ENCODE results near the gene ARHGAP12.
A peak's percentile ranks its signal among the peaks of the same experiment; 100 is the strongest.
"Not testable (repeated sequence)": the region's sequence is repeated elsewhere in the genome, so short reads cannot be mapped to it uniquely, and the experiment has no call there.

ARHGAP12 gene

GRCh38 chr10:31773749-31774298 is 154.8 kb downstream of the ARHGAP12 start:
- H3K9ac ChIP-seq (ENCODE audit: low read depth, low read length), result no peak overlapping the region
- H3K4me1 ChIP-seq (ENCODE audit: insufficient read depth, low read length), result peaks cover 9% of the 10 kb centered on the region

DNA sequence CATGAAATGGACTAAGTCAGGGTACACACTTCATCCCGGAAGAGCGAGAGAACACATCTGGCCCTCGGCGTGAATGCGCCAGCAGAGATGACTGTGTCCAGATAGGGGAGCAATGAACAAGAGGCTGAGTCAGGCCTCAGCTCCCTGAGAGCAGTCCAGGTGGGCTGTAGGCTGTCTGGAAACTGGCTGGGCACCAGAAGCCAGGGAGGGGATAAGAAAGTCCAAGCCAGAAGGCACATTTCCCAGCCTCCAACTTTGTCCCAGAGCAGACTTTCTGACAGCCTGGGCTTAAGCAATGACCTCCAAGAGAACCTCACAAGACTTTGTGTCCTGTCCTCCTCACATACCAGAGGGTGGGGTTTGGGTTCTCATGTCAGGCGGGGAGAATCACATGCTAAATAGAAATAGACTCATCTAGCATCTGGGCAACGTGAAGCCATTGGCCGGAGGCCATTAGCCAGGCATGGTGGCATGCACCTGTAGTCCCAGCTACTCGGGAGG is 157.2 kb downstream of the ARHGAP12 start:
- Histone ChIP-seq H3K9me3 (ENCODE audit: insufficient read depth, low read depth, low read length) (peaks cover 6% of the 10 kb centered on the region; the same call in 1 of the 2 replicates), H3K27ac (ENCODE audit: low read length) (no peak overlapping the region), H3K36me3 (ENCODE audit: insufficient read depth, low read depth, low read length) (no peaks in the 10 kb centered on the region), H3K4me3 (ENCODE audit: low read length) (no peak overlapping the region), H3K27me3 (ENCODE audit: insufficient read depth, low read length) (no peaks in the 10 kb centered on the region), H3K4me1 (ENCODE audit: insufficient read depth, low read length) (peaks cover 9% of the 10 kb centered on the region), H3K9ac (ENCODE audit: low read depth, low read length) (no peak overlapping the region)

More at GRCh38 chr10:31773749-31774298, 154.8 kb downstream of the ARHGAP12 start:
- Histone ChIP-seq H3K27me3 (ENCODE audit: insufficient read depth, low read length) (no peaks in the 10 kb centered on the region), H3K9me3 (ENCODE audit: insufficient read depth, low read depth, low read length) (peaks cover 7% of the 10 kb centered on the region; the same call in 1 of the 2 replicates), H3K36me3 (ENCODE audit: insufficient read depth, low read depth, low read length) (no peaks in the 10 kb centered on the region), H3K4me3 (ENCODE audit: low read length) (no peak overlapping the region), H3K27ac (ENCODE audit: low read length) (no peak overlapping the region)

- H3K36me3 ChIP-seq (ENCODE audit: insufficient read depth, low read depth, low read length), result no peaks in the 10 kb centered on the region
- H3K27ac ChIP-seq (ENCODE audit: low read length), result no peak overlapping the region
- peaks cover 9% of the 10 kb centered on the region for H3K4me1 ChIP-seq (ENCODE audit: insufficient read depth, low read length)
- no peak overlapping the region for H3K9ac ChIP-seq (ENCODE audit: low read depth, low read length)
- H3K9me3 ChIP-seq (ENCODE audit: insufficient read depth, low read depth, low read length), result no peaks in the 10 kb centered on the region
- H3K4me3 ChIP-seq (ENCODE audit: low read length), result no peak overlapping the region
- H3K27me3 ChIP-seq (ENCODE audit: insufficient read depth, low read length), result no peaks in the 10 kb centered on the region
Measured at GRCh38 chr10:31770307-31770902, 158.2 kb downstream of the ARHGAP12 start.

GRCh38 chr10:31769564-31769963 is 159.1 kb downstream of the ARHGAP12 start:
- H3K27ac ChIP-seq (ENCODE audit: low read length), result no peak overlapping the region
- no peak overlapping the region for H3K9ac ChIP-seq (ENCODE audit: low read depth, low read length)
- H3K9me3 ChIP-seq (ENCODE audit: insufficient read depth, low read depth, low read length), result no peaks in the 10 kb centered on the region
- no peaks in the 10 kb centered on the region for H3K27me3 ChIP-seq (ENCODE audit: insufficient read depth, low read length)
- peaks cover 3% of the 10 kb centered on the region; the same call in 1 of the 2 replicates for H3K4me1 ChIP-seq (ENCODE audit: insufficient read depth, low read length)
- H3K4me3 ChIP-seq (ENCODE audit: low read length), result no peak overlapping the region
- H3K36me3 ChIP-seq (ENCODE audit: insufficient read depth, low read depth, low read length), result no peaks in the 10 kb centered on the region

- H3K9ac ChIP-seq (ENCODE audit: low read depth, low read length); H3K4me3 ChIP-seq (ENCODE audit: low read length); H3K4me1 ChIP-seq (ENCODE audit: insufficient read depth, low read length); H3K9me3 ChIP-seq (ENCODE audit: insufficient read depth, low read depth, low read length); H3K27ac ChIP-seq (ENCODE audit: low read length); H3K36me3 ChIP-seq (ENCODE audit: insufficient read depth, low read depth, low read length); H3K27me3 ChIP-seq (ENCODE audit: insufficient read depth, low read length): not testable (repeated sequence)
Measured at GRCh38 chr10:31768935-31769334, 159.7 kb downstream of the ARHGAP12 start.

- no peaks in the 10 kb centered on the region for H3K27me3 ChIP-seq (ENCODE audit: insufficient read depth, low read length)
- no peaks in the 10 kb centered on the region for H3K36me3 ChIP-seq (ENCODE audit: insufficient read depth, low read depth, low read length)
- H3K4me1 ChIP-seq (ENCODE audit: insufficient read depth, low read length), result no peaks in the 10 kb centered on the region
- H3K4me3 ChIP-seq (ENCODE audit: low read length), result no peak overlapping the region
- H3K9ac ChIP-seq (ENCODE audit: low read depth, low read length), result no peak overlapping the region
- no peak overlapping the region for H3K27ac ChIP-seq (ENCODE audit: low read length)
- H3K9me3 ChIP-seq (ENCODE audit: insufficient read depth, low read depth, low read length), result peaks cover 4% of the 10 kb centered on the region; the same call in 1 of the 2 replicates
Measured at GRCh38 chr10:31768467-31768866, 160.2 kb downstream of the ARHGAP12 start.

- no peak overlapping the region for H3K27ac ChIP-seq (ENCODE audit: low read length)
- H3K4me1 ChIP-seq (ENCODE audit: insufficient read depth, low read length), result peaks cover 5% of the 10 kb centered on the region; the same call in 1 of the 2 replicates
- H3K9me3 ChIP-seq (ENCODE audit: insufficient read depth, low read depth, low read length), result peaks cover 5% of the 10 kb centered on the region; the same call in 1 of the 2 replicates
- peaks cover 5% of the 10 kb centered on the region; the same call in 1 of the 2 replicates for H3K36me3 ChIP-seq (ENCODE audit: insufficient read depth, low read depth, low read length)
- peaks cover 7% of the 10 kb centered on the region; the same call in 1 of the 2 replicates for H3K27me3 ChIP-seq (ENCODE audit: insufficient read depth, low read length)
- H3K4me3 ChIP-seq (ENCODE audit: low read length), result no peak overlapping the region
- no peak overlapping the region for H3K9ac ChIP-seq (ENCODE audit: low read depth, low read length)
Measured at GRCh38 chr10:31765541-31765940, 163.1 kb downstream of the ARHGAP12 start.

DNA sequence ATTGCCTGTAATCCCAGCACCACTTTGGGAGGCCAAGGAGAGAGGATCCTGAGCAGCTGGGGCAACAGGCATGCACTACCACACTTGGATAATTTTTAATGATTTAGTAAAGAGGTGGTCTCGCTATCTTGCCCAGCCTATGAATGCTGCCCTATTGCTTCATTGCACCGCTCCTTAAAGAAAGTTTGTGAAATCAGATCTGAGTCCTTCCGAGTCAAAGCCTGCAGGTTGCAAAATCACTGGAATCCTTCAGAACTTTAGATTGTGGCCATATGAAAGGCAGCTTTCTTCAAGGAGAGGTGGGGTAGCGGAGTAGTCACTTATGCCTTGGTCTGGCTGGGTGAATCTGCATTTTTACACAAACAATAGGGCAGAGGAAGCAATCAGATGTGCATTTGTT is 166.3 kb downstream of the ARHGAP12 start:
- Histone ChIP-seq H3K9ac (ENCODE audit: low read depth, low read length) (no peak overlapping the region), H3K36me3 (ENCODE audit: insufficient read depth, low read depth, low read length) (peaks cover 5% of the 10 kb centered on the region; the same call in 1 of the 2 replicates), H3K27me3 (ENCODE audit: insufficient read depth, low read length) (peaks cover 7% of the 10 kb centered on the region; the same call in 1 of the 2 replicates), H3K4me3 (ENCODE audit: low read length) (no peak overlapping the region), H3K4me1 (ENCODE audit: insufficient read depth, low read length) (peaks cover 13% of the 10 kb centered on the region; the same call in 1 of the 2 replicates), H3K27ac (ENCODE audit: low read length) (no peak overlapping the region), H3K9me3 (ENCODE audit: insufficient read depth, low read depth, low read length) (peaks cover 5% of the 10 kb centered on the region; the same call in 1 of the 2 replicates)

DNA sequence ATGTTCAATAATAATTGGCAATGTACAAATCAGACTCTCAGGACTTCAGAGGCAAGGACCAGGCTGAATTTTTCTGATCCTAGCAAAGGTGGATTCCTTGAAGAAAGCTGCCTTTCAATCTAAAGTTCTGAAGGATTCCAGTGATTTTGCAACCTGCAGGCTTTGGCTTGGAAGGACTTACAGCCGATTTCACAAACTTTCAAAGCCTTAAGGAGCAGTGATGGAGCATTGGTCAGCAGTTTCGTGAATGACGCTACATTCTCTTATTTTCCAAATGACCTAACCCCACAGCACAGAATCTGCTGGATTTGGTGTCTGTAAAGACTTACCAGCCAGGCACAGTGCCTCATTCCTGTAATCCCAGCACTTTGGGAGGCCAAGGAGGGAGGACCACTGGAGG is 167.5 kb downstream of the ARHGAP12 start:
- Histone ChIP-seq H3K9ac (ENCODE audit: low read depth, low read length) (peak overlapping the region; percentile 70; the same call in 1 of the 2 replicates), H3K4me3 (ENCODE audit: low read length) (no peak overlapping the region), H3K36me3 (ENCODE audit: insufficient read depth, low read depth, low read length) (peaks cover 5% of the 10 kb centered on the region; the same call in 1 of the 2 replicates), H3K9me3 (ENCODE audit: insufficient read depth, low read depth, low read length) (peaks cover 5% of the 10 kb centered on the region; the same call in 1 of the 2 replicates), H3K4me1 (ENCODE audit: insufficient read depth, low read length) (peaks cover 20% of the 10 kb centered on the region; the same call in 1 of the 2 replicates), H3K27me3 (ENCODE audit: insufficient read depth, low read length) (peaks cover 7% of the 10 kb centered on the region; the same call in 1 of the 2 replicates), H3K27ac (ENCODE audit: low read length) (no peak overlapping the region)

DNA sequence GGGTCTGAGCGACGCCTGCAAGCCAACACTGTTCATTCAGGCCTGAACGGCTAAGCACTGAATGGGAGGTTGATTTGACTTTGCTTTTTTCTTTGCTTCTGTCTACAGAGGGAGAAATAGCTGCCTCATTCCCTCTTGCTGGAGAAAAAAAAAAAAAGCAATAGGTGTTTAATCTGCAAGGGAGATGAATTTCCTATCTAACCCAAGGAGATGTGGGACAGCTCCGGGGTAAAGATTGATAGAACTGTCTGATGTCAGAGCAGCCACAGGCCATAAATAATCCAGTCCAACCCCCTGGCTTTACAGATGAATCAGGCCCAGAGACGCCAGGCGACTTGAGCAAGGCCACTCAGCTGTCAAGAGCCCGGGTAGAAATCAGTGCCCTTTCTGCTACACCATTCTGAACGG is 168.0 kb downstream of the ARHGAP12 start:
- Histone ChIP-seq H3K4me1 (ENCODE audit: insufficient read depth, low read length) (peaks cover 23% of the 10 kb centered on the region; the same call in 1 of the 2 replicates), H3K27me3 (ENCODE audit: insufficient read depth, low read length) (peaks cover 7% of the 10 kb centered on the region; the same call in 1 of the 2 replicates), H3K9me3 (ENCODE audit: insufficient read depth, low read depth, low read length) (peaks cover 5% of the 10 kb centered on the region; the same call in 1 of the 2 replicates), H3K4me3 (ENCODE audit: low read length) (peak overlapping the region; percentile 68), H3K36me3 (ENCODE audit: insufficient read depth, low read depth, low read length) (peaks cover 5% of the 10 kb centered on the region; the same call in 1 of the 2 replicates), H3K9ac (ENCODE audit: low read depth, low read length) (peak overlapping the region; percentile 70; the same call in 1 of the 2 replicates), H3K27ac (ENCODE audit: low read length) (no peak overlapping the region)

DNA sequence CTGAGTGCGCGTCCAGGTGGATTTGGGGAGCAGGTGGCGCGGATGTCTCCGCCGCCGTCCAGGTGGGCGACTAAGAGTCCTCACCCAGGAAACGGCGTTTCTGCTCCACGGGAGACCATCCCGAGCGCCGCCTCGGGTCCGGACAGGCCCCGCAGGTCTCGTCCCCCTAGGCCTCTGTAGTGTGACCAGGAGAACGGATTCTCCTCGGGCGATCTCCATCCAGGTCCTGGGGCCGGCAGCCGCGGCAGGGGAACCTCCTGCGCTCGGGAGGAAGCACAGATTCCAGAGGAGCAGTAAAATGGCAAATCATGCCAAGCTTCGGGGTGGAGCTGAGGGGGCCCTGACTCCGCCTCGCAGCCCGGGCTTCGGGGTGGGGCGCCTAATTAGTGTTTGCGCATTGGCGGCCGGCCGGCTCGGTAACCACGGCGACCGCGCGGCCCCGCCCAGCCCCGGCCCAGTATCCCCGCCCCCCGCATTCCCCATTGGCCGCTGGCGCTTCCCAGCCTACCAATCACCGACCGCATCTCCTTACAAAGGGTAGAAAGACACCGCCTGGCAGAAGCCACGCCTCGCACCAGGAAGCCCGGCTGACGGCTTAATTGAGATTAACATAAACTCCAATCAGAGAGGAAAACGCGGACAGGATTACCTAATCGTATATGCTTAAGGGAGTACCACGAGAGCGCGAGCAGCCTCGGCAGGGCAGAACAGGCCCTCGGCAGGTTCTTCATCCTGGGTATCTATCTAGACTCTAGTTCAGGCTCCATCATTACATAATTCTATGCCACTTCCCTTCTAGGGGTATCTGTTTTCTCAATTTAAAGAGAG is 168.6 kb downstream of the ARHGAP12 start:
- peak overlapping the region; percentile 68 for H3K27ac ChIP-seq (ENCODE audit: low read length)
- peaks cover 29% of the 10 kb centered on the region; the same call in 1 of the 2 replicates for H3K4me1 ChIP-seq (ENCODE audit: insufficient read depth, low read length)
- H3K4me3 ChIP-seq (ENCODE audit: low read length), result peak overlapping the region; percentile 85
- peaks cover 5% of the 10 kb centered on the region; the same call in 1 of the 2 replicates for H3K9me3 ChIP-seq (ENCODE audit: insufficient read depth, low read depth, low read length)
- H3K9ac ChIP-seq (ENCODE audit: low read depth, low read length), result peak overlapping the region; percentile 92
- peaks cover 5% of the 10 kb centered on the region; the same call in 1 of the 2 replicates for H3K36me3 ChIP-seq (ENCODE audit: insufficient read depth, low read depth, low read length)
- peaks cover 7% of the 10 kb centered on the region; the same call in 1 of the 2 replicates for H3K27me3 ChIP-seq (ENCODE audit: insufficient read depth, low read length)

All from iPS-20b (cell line).